ENCODE results near the gene CEP70.
A peak's percentile ranks its signal among the peaks of the same experiment; 100 is the strongest.
"Not testable (repeated sequence)": the region's sequence is repeated elsewhere in the genome, so short reads cannot be mapped to it uniquely, and the experiment has no call there.

Gene CEP70

DNA sequence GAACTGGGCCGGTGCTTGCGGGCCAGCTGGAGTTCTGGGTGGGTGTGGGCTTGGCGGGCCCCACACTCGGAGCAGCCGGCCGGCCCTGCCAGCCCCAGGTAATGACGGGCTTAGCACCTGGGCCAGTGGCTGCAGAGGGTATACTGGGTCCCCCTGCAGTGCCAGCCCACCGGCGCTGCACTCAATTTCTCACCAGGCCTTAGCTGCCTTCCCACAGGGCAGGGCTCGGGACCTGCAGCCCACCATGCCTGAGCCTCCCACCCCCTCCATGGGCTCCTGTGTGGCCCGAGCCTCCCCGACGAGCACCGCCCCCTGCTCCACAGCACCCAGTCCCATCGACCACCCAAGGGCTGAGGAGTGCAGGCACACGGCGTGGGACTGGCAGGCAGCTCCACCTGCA, 109.4 kb downstream of the CEP70 start:
- in situ Hi-C loops (cut with HindIII; ENCODE audit: low pct_ligation_motif_present, low pct_unique_long_range_greater_than_20kb, low sequenced_read_pairs); DNase-seq: not testable (repeated sequence)

DNA sequence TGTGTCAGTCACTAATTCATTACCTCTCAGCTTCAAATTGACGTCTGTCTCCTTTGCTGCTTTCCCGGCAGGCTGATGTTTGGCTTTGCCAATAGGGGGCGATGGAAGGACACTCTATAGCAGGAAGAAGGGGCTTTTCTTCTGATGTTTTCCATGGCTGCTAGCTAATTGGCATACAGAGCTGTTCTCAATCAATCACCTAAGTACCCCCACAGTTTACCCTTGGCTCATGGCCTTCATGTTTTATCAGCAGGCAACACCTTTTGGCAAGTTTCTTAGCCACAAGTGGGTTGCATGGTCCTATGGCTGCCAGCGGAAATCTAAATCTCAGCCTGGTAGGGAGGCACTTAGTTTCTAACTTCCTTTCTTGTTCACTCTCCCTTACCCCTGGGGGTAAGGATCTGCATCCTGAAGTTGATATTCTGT, 114.6 kb downstream of the CEP70 start:
- in situ Hi-C loops (cut with HindIII; ENCODE audit: low pct_ligation_motif_present, low pct_unique_long_range_greater_than_20kb, low sequenced_read_pairs), result no loop called here

DNA sequence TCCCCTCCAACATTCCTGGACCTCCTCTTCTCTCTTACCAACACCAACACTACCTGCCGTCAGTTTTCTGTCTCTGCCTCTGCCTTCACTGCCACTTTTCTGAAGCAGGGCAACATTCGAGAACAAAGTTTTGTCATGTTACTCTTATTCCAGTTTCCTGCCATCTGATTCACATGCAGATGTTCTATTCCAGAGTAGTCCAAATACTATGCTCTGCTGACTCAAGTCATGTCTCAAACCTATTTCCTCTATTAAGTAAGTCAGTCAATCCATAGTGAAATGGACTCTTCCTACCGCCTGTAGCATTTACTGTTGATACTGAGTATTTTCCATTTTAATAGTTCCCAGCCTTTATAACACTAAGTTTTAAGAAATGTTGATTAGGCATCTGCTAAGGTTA, 116.3 kb downstream of the CEP70 start:
- no peak for DNase-seq
- in situ Hi-C loops (cut with HindIII; ENCODE audit: low pct_ligation_motif_present, low pct_unique_long_range_greater_than_20kb, low sequenced_read_pairs), result no loop called here

More for the DNA sequence above, 114.6 kb downstream of the CEP70 start:
- DNase-seq, result peak; percentile 52

DNA sequence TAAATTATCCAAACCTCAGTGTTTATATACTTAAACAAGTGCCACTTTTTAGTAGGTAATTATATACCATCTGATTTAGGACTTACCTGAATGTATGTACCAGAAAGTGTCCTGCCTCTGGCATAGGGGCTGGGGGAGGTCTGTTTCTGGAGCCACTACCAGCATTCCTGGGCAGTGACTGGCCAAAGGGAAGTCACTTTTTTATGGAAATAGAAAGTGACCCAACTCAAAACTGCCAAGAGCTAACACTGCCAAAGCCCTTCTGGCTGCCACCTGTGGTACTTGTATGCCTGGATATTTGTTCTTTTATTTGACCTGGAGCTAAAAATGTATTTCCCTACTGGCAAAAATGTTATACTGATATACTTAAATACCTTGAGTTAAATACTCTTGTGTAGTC, 116.9 kb downstream of the CEP70 start:
- in situ Hi-C loops (cut with HindIII; ENCODE audit: low pct_ligation_motif_present, low pct_unique_long_range_greater_than_20kb, low sequenced_read_pairs), result no loop called here
- DNase-seq, result no peak

DNA sequence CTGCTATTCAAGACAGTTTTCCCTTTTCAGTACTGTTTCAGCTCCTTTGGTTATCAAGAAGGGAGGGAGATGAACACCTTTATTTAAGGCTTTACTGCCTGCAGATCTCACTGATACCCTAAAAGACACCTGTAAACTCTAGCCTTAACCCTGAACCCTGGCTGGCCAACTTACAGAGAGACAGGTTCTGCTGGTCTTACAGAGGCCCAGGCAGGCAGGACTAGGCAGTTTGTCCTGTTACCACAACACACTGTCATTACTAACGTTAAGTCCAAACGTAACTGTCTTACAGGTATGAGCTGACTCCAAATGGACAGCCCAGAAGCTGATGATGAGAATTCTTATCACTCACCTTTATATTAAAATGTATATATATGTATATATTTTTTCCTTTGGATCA, 117.5 kb downstream of the CEP70 start:
- in situ Hi-C loops (cut with HindIII; ENCODE audit: low pct_ligation_motif_present, low pct_unique_long_range_greater_than_20kb, low sequenced_read_pairs), result no loop called here
- DNase-seq, result no peak

DNA sequence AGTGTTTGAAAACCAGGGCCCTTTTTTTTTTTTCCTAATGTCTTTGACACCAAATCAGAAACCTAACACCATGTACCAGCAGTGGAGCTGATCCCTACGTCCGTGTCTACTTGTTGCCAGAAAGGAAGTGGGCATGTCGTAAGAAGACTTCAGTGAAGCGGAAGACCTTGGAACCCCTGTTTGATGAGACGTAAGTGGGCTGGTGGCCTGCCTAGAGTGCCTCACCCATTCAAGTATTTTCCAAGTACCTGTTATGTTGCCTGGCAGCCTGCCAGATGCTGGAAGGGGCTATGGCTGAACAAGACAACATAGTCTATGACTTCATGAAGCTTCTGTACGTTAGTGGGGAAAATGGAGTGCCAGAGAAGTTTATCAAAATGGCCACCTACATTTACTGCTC, 119.9 kb downstream of the CEP70 start:
- in situ Hi-C loops (cut with HindIII; ENCODE audit: low pct_ligation_motif_present, low pct_unique_long_range_greater_than_20kb, low sequenced_read_pairs), result no loop called here
- no peak for DNase-seq

DNA sequence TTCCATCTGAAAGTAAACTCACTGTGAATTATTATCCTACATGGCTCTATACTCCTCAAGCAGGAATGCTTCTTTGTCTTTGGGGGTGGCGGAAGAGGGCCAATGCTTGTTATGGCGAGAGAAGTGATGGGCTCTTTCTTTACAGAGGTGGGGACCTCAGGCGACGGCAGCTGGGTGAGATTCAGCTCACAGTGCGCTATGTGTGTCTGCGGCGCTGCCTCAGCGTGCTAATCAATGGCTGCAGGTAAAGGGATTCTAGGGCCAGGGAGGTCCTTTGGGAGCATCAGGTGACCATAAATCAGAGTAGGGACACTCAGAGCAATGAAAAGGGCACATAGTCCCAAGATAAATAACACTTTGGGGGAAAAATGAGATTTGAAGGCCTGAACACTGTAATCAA, 120.7 kb downstream of the CEP70 start:
- no peak for DNase-seq
- in situ Hi-C loops (cut with HindIII; ENCODE audit: low pct_ligation_motif_present, low pct_unique_long_range_greater_than_20kb, low sequenced_read_pairs), result no loop called here

DNA sequence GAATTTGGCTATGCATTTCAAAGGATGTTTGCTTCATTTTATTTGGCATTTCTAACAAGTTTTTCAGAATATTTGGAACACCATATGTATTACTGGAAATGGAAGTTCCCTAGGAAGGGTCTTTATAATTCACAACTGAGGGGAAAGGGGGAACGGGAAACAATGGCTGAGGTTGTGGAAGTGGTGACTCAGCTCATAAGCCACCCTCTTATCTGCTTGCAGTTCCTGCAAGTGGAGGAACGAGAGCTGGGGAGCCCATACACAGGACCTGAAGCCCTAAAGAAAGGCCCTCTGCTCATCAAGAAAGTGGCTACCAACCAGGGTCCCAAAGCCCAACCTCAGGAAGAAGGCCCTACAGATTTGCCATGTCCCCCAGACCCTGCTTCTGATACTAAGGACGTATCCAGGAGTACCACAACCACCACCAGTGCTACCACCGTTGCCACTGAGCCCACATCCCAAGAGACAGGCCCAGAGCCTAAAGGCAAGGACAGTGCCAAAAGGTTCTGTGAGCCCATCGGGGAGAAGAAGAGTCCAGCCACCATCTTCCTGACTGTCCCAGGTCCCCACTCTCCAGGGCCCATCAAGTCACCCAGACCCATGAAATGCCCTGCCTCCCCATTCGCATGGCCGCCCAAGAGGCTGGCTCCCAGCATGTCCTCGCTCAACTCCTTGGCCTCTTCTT, 121.8 kb downstream of the CEP70 start:
- in situ Hi-C loops (cut with HindIII; ENCODE audit: low pct_ligation_motif_present, low pct_unique_long_range_greater_than_20kb, low sequenced_read_pairs), result no loop called here
- DNase-seq, result no peak

DNA sequence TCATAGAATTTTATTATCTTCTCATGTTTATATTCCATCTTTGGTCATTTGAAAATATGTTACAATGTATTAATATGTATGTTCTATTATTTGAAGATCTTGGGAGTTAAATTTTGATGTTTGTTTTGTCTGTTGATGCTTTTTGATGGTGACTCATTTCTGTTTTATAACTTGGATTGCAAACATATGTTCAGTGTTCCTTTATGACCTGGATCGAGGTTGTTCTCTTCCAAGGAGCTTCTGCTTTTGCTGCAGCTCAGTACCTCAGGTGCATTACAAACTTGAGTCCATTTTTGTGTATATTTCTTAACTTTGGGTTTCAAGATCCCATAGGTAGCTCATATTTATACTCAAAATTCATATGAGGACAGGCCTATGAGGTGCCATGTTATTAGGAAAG, 122.6 kb downstream of the CEP70 start:
- DNase-seq, result no peak
- in situ Hi-C loops (cut with HindIII; ENCODE audit: low pct_ligation_motif_present, low pct_unique_long_range_greater_than_20kb, low sequenced_read_pairs), result no loop called here

DNA sequence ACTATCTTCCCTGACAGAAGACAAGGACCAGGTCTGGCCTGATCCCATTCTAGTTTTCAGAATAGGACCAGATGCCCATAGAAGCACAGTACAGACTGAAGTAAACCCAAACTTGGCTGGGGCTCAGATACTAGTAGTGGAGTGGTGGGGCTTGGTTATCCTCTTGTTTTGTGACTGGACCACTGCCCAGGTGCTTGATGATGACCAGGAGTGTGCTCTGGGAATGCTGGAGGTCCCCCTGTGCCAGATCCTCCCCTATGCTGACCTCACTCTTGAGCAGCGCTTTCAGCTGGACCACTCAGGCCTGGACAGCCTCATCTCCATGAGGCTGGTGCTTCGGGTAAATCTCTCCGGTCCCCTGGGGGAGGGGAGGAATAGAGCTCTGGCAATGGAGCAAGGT, 123.4 kb downstream of the CEP70 start:
- no peak for DNase-seq
- in situ Hi-C loops (cut with HindIII; ENCODE audit: low pct_ligation_motif_present, low pct_unique_long_range_greater_than_20kb, low sequenced_read_pairs), result no loop called here

DNA sequence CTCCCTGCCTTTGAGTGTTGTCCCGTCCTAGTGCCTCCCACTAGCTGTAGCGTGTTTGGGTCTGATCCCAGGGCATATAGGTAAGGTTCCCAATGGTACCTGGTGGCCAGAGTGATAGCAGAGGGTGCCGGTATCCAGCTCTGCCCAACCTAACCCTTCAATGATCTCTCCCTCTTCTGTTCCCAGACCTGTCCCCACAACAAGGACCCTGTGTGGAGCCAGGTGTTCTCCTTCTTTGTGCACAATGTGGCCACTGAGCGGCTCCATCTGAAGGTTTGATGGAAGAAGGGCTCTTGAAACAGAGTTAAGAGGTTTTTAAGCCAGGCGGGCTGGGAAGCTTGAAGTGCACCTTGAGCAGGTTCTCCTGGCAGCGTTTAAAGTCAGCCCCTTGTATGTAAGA, 124.2 kb downstream of the CEP70 start:
- no peak for DNase-seq
- in situ Hi-C loops (cut with HindIII; ENCODE audit: low pct_ligation_motif_present, low pct_unique_long_range_greater_than_20kb, low sequenced_read_pairs), result no loop called here

DNA sequence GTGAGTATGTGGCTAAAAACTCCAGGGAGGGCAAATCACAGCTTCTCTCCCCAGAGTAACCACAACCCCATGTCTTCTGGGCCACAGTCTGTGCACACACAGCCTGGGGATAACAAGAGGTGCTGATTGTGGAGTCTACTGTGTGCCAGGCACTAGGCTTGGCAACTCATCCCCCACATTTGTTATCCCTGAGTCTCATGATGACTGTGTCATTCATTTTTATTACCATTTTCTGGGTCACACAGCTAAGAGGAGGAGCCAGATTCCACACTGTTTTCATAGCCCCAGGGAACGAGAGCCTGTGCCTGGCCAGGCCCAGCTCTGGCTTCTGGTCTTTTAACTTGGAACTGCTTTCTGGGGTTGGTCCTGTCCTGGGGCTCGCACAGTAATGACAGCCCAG, 125.2 kb downstream of the CEP70 start:
- in situ Hi-C loops (cut with HindIII; ENCODE audit: low pct_ligation_motif_present, low pct_unique_long_range_greater_than_20kb, low sequenced_read_pairs), result no loop called here
- no peak for DNase-seq

DNA sequence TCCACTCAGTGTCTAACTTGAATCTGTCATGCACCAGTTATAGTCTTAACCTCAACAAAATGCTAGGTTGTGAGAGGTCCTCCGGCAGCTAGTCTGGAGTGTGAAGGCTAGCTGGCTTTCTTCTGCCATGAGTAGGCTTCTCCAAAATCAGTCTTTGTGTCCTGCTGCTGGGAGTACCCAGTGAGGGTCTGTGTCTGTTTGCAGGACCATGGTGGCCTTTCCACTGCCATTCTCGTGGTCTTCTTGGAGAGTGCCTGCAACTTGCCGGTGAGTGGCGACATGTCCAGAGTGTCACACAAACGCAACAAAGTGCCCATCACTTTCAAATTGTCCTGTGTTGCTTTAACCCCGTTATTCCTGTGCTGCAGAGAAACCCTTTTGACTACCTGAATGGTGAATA, 125.6 kb downstream of the CEP70 start:
- in situ Hi-C loops (cut with HindIII; ENCODE audit: low pct_ligation_motif_present, low pct_unique_long_range_greater_than_20kb, low sequenced_read_pairs), result no loop called here

DNA sequence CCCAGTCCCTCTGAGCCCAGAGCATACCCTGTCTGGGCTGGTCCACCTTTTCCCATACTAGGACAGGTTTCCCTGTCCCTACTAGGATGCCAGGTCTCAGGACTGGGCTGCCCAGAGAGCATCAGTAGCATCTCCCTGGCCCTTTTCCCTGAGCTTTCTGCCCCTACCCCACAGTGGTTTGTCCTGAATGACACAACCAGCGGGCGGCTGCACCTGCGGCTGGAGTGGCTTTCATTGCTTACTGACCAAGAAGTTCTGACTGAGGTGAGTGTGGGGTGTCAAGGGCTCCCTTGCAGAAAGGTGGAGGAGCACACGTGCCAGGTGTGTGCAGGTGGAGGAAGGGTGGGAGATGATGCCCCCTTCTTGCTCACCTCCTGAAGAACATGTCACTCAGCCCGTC, 126.1 kb downstream of the CEP70 start:
- in situ Hi-C loops (cut with HindIII; ENCODE audit: low pct_ligation_motif_present, low pct_unique_long_range_greater_than_20kb, low sequenced_read_pairs), result no loop called here
- no peak for DNase-seq

More for the DNA sequence above, 125.6 kb downstream of the CEP70 start:
- DNase-seq, result no peak

DNA sequence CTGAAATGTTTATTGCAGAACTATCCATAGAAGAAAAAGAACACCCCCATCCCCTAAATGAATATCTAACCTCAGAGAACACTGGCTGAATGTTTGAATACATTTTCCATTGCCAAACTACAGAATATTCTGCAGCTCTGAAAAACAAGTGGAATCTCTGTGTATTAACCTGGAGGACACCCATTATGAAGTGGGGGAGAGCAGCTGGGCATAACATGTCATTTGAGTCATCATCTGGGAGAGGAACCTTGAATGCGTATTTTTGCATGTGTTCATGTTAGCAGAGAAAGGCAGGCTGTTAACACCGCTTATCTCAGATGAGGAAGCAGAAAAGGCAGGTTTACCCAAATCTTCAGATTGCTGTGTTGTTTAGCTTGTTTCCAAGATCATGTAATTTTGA, 128.1 kb downstream of the CEP70 start:
- no peak for DNase-seq
- in situ Hi-C loops (cut with HindIII; ENCODE audit: low pct_ligation_motif_present, low pct_unique_long_range_greater_than_20kb, low sequenced_read_pairs), result no loop called here

DNA sequence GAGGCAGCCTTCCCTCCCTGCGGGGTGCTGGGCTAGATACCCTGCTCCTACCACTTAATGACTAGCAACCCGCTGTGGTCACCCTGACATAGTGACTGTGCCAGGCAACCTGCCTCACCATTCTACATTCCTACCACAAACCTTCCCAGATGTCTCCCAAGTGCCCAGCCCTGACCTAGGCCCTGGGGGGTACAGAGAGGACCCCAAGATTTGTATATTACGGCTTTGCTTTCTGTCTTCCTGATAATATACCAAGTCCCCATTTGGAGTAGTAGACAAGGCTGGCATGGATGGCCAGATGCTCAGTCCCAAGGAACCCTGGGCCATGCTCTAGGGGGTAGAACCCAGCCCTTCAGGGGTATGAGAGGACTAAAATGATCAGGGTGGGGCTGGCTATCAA, 128.6 kb downstream of the CEP70 start:
- DNase-seq, result no peak
- in situ Hi-C loops (cut with HindIII; ENCODE audit: low pct_ligation_motif_present, low pct_unique_long_range_greater_than_20kb, low sequenced_read_pairs), result no loop called here

DNA sequence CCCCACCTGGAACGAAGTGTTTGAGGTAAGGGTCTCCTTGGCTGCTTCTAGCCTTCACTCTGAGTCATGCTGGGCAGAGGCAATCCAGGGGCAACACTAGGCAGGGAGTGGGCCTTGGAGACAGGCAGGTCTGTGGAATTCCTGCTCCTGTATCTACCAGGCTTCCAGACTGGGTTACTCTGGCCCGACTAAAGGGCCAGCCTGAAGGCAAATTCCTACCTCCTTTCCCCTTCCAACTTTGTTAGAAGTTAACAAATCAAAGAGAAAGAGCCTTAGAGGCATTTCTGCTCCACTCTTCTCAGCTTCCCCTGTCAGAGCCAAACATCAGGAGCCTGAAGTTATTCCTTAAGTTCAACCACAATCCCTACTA, 129.6 kb downstream of the CEP70 start:
- in situ Hi-C loops (cut with HindIII; ENCODE audit: low pct_ligation_motif_present, low pct_unique_long_range_greater_than_20kb, low sequenced_read_pairs), result no loop called here
- no peak for DNase-seq

DNA sequence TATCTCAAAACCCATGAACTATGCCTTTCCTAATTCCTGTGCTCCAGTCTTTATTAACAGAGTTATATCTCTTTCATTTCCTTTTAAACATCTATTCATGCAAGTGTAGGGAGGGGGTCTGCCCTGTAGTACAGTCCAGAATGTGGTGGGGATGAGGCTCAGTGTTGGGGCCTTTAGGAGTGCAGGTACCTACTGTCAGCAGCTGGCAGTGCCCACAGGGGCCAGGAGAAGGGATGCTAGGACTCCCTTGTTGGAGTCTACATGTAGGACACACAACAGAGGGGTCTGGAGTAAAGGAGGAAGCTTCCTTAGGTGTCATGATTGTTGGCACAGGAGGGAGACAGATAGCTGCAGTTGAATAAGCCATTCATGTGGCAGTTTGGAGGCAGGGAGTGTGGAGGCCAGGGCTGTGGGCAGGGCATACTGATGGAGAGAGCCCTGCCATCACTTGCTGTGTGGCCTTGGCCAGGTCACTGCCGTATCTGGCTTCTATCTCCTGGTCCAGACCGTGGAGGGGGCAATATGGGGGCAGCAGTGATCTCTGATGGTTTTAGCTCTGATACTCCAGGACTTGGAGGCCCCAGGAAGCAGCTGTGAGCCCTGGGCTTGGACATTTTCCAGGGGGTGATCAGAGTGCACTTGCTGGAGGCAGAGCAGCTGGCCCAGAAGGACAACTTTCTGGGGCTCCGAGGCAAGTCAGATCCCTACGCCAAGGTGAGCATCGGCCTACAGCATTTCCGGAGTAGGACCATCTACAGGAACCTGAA, 130.2 kb downstream of the CEP70 start:
- no peak for DNase-seq
- in situ Hi-C loops (cut with HindIII; ENCODE audit: low pct_ligation_motif_present, low pct_unique_long_range_greater_than_20kb, low sequenced_read_pairs), result no loop called here

DNA sequence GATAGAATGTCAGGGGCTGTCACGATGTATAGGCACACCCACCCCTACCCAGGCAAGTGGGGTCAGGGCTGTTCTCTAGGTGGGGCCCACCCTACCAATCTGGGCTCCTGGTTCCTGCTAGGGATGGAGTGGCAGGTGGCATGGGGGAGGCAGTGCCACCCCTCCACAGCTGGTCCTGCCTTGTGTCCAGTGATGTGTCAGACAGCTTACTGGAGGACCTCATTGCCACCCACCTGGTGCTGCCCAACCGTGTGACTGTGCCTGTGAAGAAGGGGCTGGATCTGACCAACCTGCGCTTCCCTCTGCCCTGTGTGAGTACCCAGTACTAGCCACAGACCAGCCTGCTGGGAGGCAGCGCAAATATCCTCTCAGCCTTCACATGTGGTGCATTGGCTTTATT, 132.2 kb downstream of the CEP70 start:
- in situ Hi-C loops (cut with HindIII; ENCODE audit: low pct_ligation_motif_present, low pct_unique_long_range_greater_than_20kb, low sequenced_read_pairs), result no loop called here
- no peak for DNase-seq

DNA sequence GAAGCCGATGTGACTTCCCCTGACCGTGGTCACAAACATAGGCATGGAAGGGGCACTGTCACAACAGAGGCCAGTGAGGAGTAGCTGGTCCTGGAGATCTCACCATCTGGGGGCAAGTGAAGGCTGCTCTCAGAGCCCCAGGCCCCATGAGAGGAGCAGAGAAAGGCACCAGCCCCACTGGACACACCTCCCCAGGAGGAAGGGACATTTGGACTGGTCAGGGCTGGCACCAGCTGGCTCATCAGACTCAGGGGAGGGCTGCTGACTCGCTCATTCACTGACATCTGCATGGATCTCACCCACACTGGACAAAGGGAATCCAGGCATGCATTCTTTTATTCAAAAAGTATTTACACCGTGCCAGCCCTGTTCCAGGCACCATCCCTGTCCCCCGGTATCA, 132.8 kb downstream of the CEP70 start:
- in situ Hi-C loops (cut with HindIII; ENCODE audit: low pct_ligation_motif_present, low pct_unique_long_range_greater_than_20kb, low sequenced_read_pairs), result no loop called here

More for the DNA sequence above, 132.8 kb downstream of the CEP70 start:
- DNase-seq, result no peak

All from ACHN (cell line).